Fibroblast of lung (primary cell): Measurements from ENCODE around the gene ZAR1.

Source experiments
- CTCF ChIP-seq, 2 donors: IDR thresholded peaks in 1 of 2; conservative IDR thresholded peaks in 1 of 2; 1 replicate in 1 of 2; 2 replicates in 1 of 2; pipeline ENCODE4 v1.5.1; 2011 to 2012; ENCODE audit warnings: low read length in 2 of 2, control low read depth in 1 of 2, inconsistent platforms in 1 of 2, low read depth in 1 of 2, mild to moderate bottlenecking in 1 of 2
- EZH2 ChIP-seq: IDR thresholded peaks from 2 replicates; pipeline ENCODE4 v1.5.1; 2012; ENCODE audit warnings: low read length, control low read depth, mild to moderate bottlenecking; ENCODE audit errors: missing control alignments

GRCh38 chr4:48539597-48539996 lies 49.5 kb downstream of the ZAR1 start:
- no peak for TF ChIP-seq EZH2
- TF ChIP-seq CTCF (conservative IDR thresholded peaks at IDR 0.05 in 1 of 2, IDR thresholded peaks at IDR 0.05 in 1 of 2; ENCODE audit: low read depth in 1 of 2, low read length in 2 of 2), result no peak
